ENCODE measurements around the gene MPDZ. TPM values are rescaled to one million over a fixed set of nuclear protein-coding genes. Genes with fewer than 3 reads are reported as not detected.

Gene MPDZ
- total and polyA plus RNA-seq, 2 of the 13 experiments (the other 11 are each of a cell fraction or from before 2014, with no cell fraction given) = 12.4 to 14.7 TPM

DNA sequence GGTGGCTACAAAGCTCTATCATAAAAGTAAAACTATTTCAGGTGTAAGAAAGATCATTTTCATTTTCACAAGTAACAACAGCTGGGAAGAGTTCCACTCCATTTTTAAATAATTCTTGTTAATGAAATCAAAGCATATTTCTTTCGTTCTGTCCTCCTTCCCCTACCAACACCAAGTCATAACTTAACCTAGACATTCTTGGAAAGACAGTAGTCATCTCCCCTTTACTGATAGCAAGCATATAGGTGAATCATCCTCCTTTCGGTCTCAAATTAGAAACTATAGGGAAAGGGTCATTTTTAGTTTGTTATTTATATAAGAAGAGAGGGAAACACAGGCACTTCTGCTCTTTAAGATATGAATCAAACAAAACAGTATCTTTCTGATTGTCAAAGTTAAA lies 38.2 kb downstream of the MPDZ start (continued):
- TF ChIP-seq IKZF1 (IDR thresholded peaks at IDR 0.05) = no peak
- no peak for TF ChIP-seq ZNF800 (CRISPR knock-in tag; IDR thresholded peaks at IDR 0.05)

DNA sequence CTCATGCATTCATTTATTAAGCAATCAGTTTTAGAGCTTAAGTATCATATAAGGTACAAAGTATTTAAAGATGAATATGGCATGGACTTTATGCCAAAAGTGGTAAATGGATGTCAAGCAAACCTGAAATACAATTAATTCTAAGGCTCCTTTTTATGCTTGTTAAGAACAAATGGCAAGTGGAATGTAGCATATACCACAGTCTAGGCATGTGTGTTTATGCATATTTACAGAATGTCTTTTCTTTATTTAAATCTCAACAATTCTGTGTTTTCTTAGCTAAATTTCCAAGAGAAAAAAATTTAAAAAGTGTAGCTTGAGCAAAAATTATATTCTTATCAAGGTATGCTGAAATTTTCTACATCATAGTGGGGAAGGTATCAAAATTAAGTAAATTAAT lies 39.8 kb downstream of the MPDZ start:
- CTCF ChIA-PET (ENCODE audit: low intra/inter-chr PET ratio, low total read pairs) = no interaction called here
- Histone ChIP-seq H3K79me2 (ENCODE audit: insufficient read depth, low read length) (no peaks in the 10 kb centered on the region), H3K36me3 (replicated peaks in 1 of 2; ENCODE audit: control insufficient read depth in 1 of 2, insufficient read depth in 2 of 2, low read length in 2 of 2) (no peaks in the 10 kb centered on the region), H3K4me3 (replicated peaks in 1 of 3; ENCODE audit: insufficient read depth in 1 of 3, low read depth in 2 of 3, low read length in 3 of 3) (no peak overlapping the region), H2AFZ (ENCODE audit: low read length) (no peak overlapping the region), H3K4me1 (ENCODE audit: insufficient read depth, low read length) (no peaks in the 10 kb centered on the region), H3K27me3 (ENCODE audit: control insufficient read depth in 1 of 2, insufficient read depth in 2 of 2, low read length in 2 of 2) (no peaks in the 10 kb centered on the region), H3K4me2 (ENCODE audit: low read depth, low read length) (no peak overlapping the region), H4K20me1 (ENCODE audit: insufficient read depth, low read length) (no peaks in the 10 kb centered on the region), H3K9me3 (ENCODE audit: low read length) (no peaks in the 10 kb centered on the region), H3K27ac (ENCODE audit: extremely low read length, insufficient read depth, low read length) (no peak overlapping the region), H3K9ac (ENCODE audit: insufficient read depth, low read depth, low read length) (no peak overlapping the region)
- in situ Hi-C loops (cut with HindIII; ENCODE audit: extremely low pct_ligation_motif_present, low pct_unique_long_range_greater_than_20kb) (no loop called here), intact Hi-C loops (cut with micrococcal nuclease; ENCODE audit: unreplicated experiment) (no loop called here)
- no peak for DNase-seq (ENCODE audit: low spot score)
- no peak for FAIRE-seq
- ATAC-seq = no peak
- TF ChIP-seq ZNF567 (CRISPR knock-in tag; IDR thresholded peaks at IDR 0.05; ENCODE audit: borderline replicate concordance) (no peak), PRDM10 (CRISPR knock-in tag; IDR thresholded peaks at IDR 0.05; ENCODE audit: low read depth) (no peak), REPIN1 (CRISPR knock-in tag; IDR thresholded peaks at IDR 0.05; ENCODE audit: borderline replicate concordance, low read depth) (no peak)
- no TSS peak for BruUV-seq (replicated peaks)
- POLR2A ChIA-PET = no interaction called here
